Memory B cell (primary cell): Measurements from ENCODE around the gene ATG101.
A peak's percentile ranks its signal among the peaks of the same experiment; 100 is the strongest.

Experiments used
- ATAC-seq: fragments of 150-1000 bp; cut with Tn5 transposase; 2 replicates; pipeline ENCODE4 v1.10.0; 2021; ENCODE audit warnings: low read depth, mild to moderate bottlenecking, moderate library complexity
- DNase-seq, 2 donors: peaks; one replicate each; pipeline ENCODE4 v3.0.0; 2022; ENCODE audit warnings: low spot score in 2 of 2
- H3K27ac Mint-ChIP-seq: one replicate; pipeline ENCODE4 v1.8.0; 2022; ENCODE audit warnings: mild to moderate bottlenecking, moderate library complexity, mixed read lengths
- H3K27me3 Mint-ChIP-seq: one replicate; pipeline ENCODE4 v1.8.0; 2022; ENCODE audit warnings: mixed read lengths
- H3K36me3 Mint-ChIP-seq: one replicate; pipeline ENCODE4 v1.8.0; 2022; ENCODE audit warnings: mild to moderate bottlenecking, mixed read lengths
- H3K4me1 Mint-ChIP-seq: one replicate; pipeline ENCODE4 v1.8.0; 2022; ENCODE audit warnings: mixed read lengths
- H3K4me3 Mint-ChIP-seq: one replicate; pipeline ENCODE4 v1.8.0; 2022; ENCODE audit warnings: mild to moderate bottlenecking, moderate library complexity, mixed read lengths
- H3K9me3 Mint-ChIP-seq: one replicate; pipeline ENCODE4 v1.8.0; 2022; ENCODE audit warnings: mixed read lengths

ATG101 gene, protein sequence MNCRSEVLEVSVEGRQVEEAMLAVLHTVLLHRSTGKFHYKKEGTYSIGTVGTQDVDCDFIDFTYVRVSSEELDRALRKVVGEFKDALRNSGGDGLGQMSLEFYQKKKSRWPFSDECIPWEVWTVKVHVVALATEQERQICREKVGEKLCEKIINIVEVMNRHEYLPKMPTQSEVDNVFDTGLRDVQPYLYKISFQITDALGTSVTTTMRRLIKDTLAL

GRCh38 chr12:52069327-52070184, at the start of gene ATG101:
ATG101 (plus strand) TSS chr12:52069978; CDS start chr12:52073651, 3,673 bp downstream.
- peak; percentile 87 for DNase-seq
- peak; percentile 93 for ATAC-seq
- H3K4me3 Mint-ChIP-seq = peak within 1 kb of the TSS; percentile 94

GRCh38 chr12:52020539-52021336, 49.0 kb upstream of the ATG101 start:
- H3K4me3 Mint-ChIP-seq = peak overlapping the region; percentile 43
- peak overlapping the region; percentile 5 for H3K27ac Mint-ChIP-seq
- ATAC-seq (peak; percentile 49), DNase-seq (peak in 1 of 2 donors; percentile 69)
- no peaks in the 10 kb centered on the region for H3K27me3 Mint-ChIP-seq
- peaks cover 38% of the 10 kb centered on the region for H3K4me1 Mint-ChIP-seq
- H3K36me3 Mint-ChIP-seq = no peaks in the 10 kb centered on the region
- H3K9me3 Mint-ChIP-seq = no peaks in the 10 kb centered on the region

More at GRCh38 chr12:52069327-52070184, at the start of gene ATG101:
- peaks cover 36% of the 10 kb centered on the region for H3K4me1 Mint-ChIP-seq
- peaks cover 16% of the 10 kb centered on the region for H3K36me3 Mint-ChIP-seq
- peak within 1 kb of the TSS; percentile 97 for H3K27ac Mint-ChIP-seq
- H3K27me3 Mint-ChIP-seq = peaks cover 4% of the 10 kb centered on the region
- H3K9me3 Mint-ChIP-seq = no peaks in the 10 kb centered on the region

GRCh38 chr12:52022841-52023181, 47.0 kb upstream of the ATG101 start:
- Mint-ChIP-seq H3K4me3 (peak overlapping the region; percentile 87), H3K27ac (no peak overlapping the region), H3K9me3 (no peaks in the 10 kb centered on the region), H3K27me3 (no peaks in the 10 kb centered on the region), H3K36me3 (no peaks in the 10 kb centered on the region), H3K4me1 (peaks cover 29% of the 10 kb centered on the region)
- no peak for ATAC-seq
- no peak for DNase-seq

- peak; percentile 59 for ATAC-seq
- peak; percentile 91 to 95 for DNase-seq
- peaks cover 29% of the 10 kb centered on the region for H3K4me1 Mint-ChIP-seq
- H3K36me3 Mint-ChIP-seq = no peaks in the 10 kb centered on the region
- no peaks in the 10 kb centered on the region for H3K9me3 Mint-ChIP-seq
- peak overlapping the region; percentile 72 for H3K27ac Mint-ChIP-seq
- no peaks in the 10 kb centered on the region for H3K27me3 Mint-ChIP-seq
- H3K4me3 Mint-ChIP-seq = peak overlapping the region; percentile 87
Observed at GRCh38 chr12:52023182-52023975, 46.4 kb upstream of the ATG101 start.

DNA sequence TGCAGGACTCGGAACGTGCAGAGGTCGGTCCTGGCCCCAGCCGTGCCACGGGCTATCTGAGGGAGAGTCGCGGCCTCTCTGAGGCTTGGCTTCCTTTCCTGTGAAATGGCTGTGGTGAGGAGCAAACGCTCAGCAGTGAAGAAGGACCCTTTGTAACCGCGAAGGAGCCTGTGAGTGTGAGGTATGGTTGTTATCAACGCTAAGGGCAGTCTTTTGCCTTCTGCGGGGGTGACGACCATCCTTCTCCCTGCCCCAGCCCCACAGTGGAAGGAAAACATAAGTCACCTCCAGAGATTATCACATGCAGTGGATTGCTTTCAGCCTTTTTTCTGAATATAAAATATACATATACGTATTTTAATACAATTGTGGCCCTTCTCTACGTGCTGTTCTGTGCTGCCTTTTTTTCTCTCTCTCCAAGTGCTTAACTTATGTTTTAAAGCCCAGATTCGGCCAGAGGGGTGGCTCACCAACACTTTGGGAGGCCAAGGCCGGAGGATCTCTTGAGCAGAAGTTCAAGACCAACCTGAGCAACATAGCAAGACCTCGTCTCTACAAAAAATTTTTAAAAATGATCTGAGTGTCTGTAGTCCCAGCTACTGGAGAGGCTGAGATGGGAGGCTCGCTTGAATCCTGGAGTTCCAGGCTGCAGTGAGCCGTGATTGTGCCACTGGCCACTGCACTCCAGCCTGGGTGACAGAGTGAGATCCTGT, 45.6 kb upstream of the ATG101 start:
- Mint-ChIP-seq H3K27me3 (no peaks in the 10 kb centered on the region), H3K9me3 (no peaks in the 10 kb centered on the region), H3K36me3 (no peaks in the 10 kb centered on the region), H3K27ac (peak overlapping the region; percentile 72), H3K4me3 (peak overlapping the region; percentile 87), H3K4me1 (peaks cover 29% of the 10 kb centered on the region)
- no peak for DNase-seq
- no peak for ATAC-seq

DNA sequence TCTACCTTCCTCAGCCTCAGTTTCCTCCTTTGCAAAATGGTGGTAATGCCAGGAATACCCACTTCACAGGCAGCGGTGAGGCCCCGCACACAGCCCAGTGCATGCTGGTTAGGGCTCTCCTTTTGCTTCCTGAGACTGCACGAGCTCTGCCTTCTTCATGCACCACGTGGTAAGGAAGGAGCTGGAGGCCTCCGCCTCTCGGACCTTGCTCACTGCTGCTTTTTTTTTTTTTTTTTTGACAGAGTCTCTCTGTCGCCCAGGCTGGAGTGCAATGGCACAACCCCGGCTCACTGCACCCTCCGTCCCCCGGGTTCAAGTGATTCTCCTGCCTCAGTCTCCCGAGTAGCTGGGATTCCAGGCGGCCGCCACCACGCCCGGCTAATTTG, 44.9 kb upstream of the ATG101 start:
- H3K4me3 Mint-ChIP-seq = peak overlapping the region; percentile 87
- no peaks in the 10 kb centered on the region for H3K9me3 Mint-ChIP-seq
- H3K27me3 Mint-ChIP-seq = no peaks in the 10 kb centered on the region
- peak overlapping the region; percentile 77 for H3K27ac Mint-ChIP-seq
- no peak for ATAC-seq
- no peak for DNase-seq
- no peaks in the 10 kb centered on the region for H3K36me3 Mint-ChIP-seq
- peaks cover 29% of the 10 kb centered on the region for H3K4me1 Mint-ChIP-seq

DNA sequence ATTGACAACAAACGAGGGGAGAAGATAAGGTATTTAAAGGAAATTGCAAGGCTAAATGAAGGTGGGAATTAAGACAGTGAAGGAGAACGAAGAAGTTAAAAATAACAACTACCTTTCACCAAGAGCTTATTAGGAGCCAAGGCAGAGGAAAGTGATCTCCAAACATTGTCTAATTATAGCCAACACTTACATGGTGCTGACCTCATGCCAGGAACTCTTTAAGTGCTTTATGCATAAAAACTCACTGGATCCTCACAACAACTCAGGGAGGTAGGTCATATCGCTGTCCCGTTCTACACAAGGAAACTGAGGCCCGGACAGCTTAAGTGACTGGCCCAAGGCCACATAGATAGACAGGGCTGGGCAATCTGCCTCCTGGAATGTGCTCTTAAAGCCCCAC, 43.5 kb upstream of the ATG101 start:
- Mint-ChIP-seq H3K9me3 (no peaks in the 10 kb centered on the region), H3K36me3 (no peaks in the 10 kb centered on the region), H3K4me3 (no peak overlapping the region), H3K4me1 (peaks cover 15% of the 10 kb centered on the region), H3K27me3 (no peaks in the 10 kb centered on the region), H3K27ac (peak overlapping the region; percentile 77)
- DNase-seq (no peak), ATAC-seq (no peak)

DNA sequence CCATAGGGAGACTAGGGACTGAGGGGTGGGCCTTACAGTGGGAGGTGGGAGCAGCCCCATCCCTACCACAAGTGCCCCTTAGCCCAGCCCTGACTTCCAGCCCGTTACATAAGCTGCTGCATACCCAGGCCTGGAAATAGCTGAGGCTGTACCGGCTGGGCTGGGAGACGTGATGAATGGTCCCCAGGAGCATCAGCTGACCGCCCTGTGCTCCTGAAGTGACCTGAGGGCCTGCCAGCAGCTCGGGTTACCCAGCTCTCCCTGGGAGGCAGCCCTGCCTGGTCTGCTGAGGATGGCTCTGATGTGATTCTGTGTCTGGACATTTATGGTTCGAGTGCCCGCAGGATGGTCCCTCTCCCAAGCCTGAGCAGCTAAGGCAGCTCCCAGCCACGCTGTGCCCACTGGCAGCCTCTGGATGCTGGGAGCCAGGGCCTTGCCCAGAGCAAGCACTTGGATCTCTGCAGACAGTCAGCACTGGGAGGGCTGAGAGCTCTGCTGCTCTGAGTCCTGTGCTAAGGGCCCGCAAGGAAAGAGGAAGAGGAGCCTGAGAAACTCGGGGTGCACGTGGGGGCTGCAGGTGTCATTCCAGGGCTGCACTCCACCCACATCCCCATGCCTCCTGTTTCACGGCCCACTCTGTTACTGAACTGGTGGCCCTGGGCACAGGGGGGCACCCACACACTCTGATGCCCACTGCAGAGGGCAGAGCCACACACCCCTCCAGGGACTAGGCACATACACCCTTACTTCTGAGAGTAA, 42.5 kb upstream of the ATG101 start:
- H3K27me3 Mint-ChIP-seq = no peaks in the 10 kb centered on the region
- no peak overlapping the region for H3K4me3 Mint-ChIP-seq
- no peaks in the 10 kb centered on the region for H3K9me3 Mint-ChIP-seq
- DNase-seq (no peak), ATAC-seq (no peak)
- H3K27ac Mint-ChIP-seq = no peak overlapping the region
- H3K4me1 Mint-ChIP-seq = peaks cover 16% of the 10 kb centered on the region
- H3K36me3 Mint-ChIP-seq = no peaks in the 10 kb centered on the region

DNA sequence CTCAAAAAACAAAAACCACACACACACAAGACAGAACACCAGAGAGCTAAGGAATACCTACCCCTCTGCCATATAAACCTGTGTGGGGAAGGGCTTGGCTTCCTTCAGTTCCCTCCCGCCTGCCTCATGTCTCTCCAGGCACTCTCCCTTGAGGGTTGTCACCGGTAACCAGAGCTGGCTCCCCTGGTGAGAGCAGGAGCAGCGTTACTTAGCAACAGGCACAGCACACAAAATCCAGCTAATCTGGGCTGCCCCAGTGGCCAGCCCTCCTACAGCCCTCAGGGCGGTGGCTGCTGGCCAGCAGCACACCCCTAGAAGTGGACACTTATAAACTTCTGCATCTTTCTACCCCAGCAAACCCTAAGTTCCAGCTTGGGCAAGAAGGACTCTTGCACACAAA, 40.1 kb upstream of the ATG101 start:
- DNase-seq (no peak), ATAC-seq (no peak)
- Mint-ChIP-seq H3K4me1 (peaks cover 26% of the 10 kb centered on the region), H3K4me3 (no peak overlapping the region), H3K9me3 (no peaks in the 10 kb centered on the region), H3K27me3 (no peaks in the 10 kb centered on the region), H3K27ac (no peak overlapping the region), H3K36me3 (no peaks in the 10 kb centered on the region)

- Mint-ChIP-seq H3K4me3 (peak overlapping the region; percentile 84), H3K9me3 (no peaks in the 10 kb centered on the region), H3K36me3 (no peaks in the 10 kb centered on the region), H3K27ac (peak overlapping the region; percentile 93), H3K4me1 (peaks cover 21% of the 10 kb centered on the region), H3K27me3 (no peaks in the 10 kb centered on the region)
- ATAC-seq (peak; percentile 4), DNase-seq (no peak)
Observed at GRCh38 chr12:52032446-52032803, 37.4 kb upstream of the ATG101 start.

- H3K4me3 Mint-ChIP-seq = peak overlapping the region; percentile 84
- DNase-seq (peak; percentile 79 to 82), ATAC-seq (peak; percentile 78)
- no peaks in the 10 kb centered on the region for H3K36me3 Mint-ChIP-seq
- H3K27me3 Mint-ChIP-seq = no peaks in the 10 kb centered on the region
- no peaks in the 10 kb centered on the region for H3K9me3 Mint-ChIP-seq
- peaks cover 21% of the 10 kb centered on the region for H3K4me1 Mint-ChIP-seq
- peak overlapping the region; percentile 93 for H3K27ac Mint-ChIP-seq
Observed at GRCh38 chr12:52032804-52033445, 36.9 kb upstream of the ATG101 start.

DNA sequence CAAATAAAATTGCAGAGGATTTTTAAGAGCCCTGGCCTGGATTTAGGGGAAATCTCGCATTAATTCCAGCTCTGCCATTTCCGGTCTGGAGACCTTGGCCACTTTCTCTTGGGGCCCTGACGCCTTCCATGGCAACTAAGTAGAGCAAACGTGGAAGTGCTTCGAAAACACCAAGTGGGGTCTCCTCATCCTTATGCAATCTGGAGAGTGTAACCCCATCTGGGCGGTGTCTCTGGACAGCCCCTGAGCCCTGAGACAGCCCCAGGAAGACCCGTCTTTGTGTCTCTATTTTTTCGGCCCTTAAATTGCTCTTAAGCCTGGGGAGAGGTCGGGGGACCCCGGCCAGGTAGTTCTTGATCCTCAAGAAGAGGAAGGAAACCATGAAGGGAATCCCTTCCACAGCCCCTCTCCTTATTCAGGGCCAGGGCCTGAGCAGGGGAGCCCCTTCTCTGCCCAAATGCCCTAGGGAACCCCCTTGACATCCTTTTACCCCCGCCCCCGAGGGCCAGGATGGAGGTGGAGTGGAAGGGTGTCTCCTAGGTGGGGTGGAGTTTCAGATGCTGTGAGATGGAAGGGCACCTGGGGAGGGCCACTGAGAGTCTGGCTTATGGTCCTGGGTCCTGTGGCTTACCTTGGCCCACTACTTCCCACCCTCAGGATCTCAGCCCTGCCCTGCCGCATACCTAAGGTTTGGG, 36.2 kb upstream of the ATG101 start:
- Mint-ChIP-seq H3K4me3 (peak overlapping the region; percentile 84), H3K9me3 (no peaks in the 10 kb centered on the region), H3K27ac (peak overlapping the region; percentile 93), H3K36me3 (no peaks in the 10 kb centered on the region), H3K4me1 (peaks cover 21% of the 10 kb centered on the region), H3K27me3 (no peaks in the 10 kb centered on the region)
- DNase-seq (no peak), ATAC-seq (no peak)
